ENCODE data around the gene STAG3.

GRCh38 chr7:100153708-100154535 lies 23.8 kb upstream of the STAG3 start:
- no peak for TF ChIP-seq CTCF (IDR thresholded peaks at IDR 0.05)
- TF ChIP-seq POLR2A (IDR thresholded peaks at IDR 0.05), result no peak
